Sigmoid colon (tissue), 7 donors: Measurements from ENCODE around the gene STX18. TPM values are rescaled to one million over a fixed set of nuclear protein-coding genes. Genes with fewer than 3 reads are reported as not detected.

Source experiments
- DNase-seq: peaks from one replicate; pipeline ENCODE4 v3.0.0-alpha.2; 2019
- H3K27ac ChIP-seq, 4 donors: fragments of 200-600 bp; sonication (generic); one replicate each; pipeline ENCODE4 v1.5.1; 2016 to 2019; ENCODE audit warnings: mild to moderate bottlenecking in 1 of 4
- H3K27me3 ChIP-seq, 3 donors: fragments of 200-600 bp; sonication (generic); one replicate each; pipeline ENCODE4 v1.5.1; 2019; ENCODE audit warnings: mild to moderate bottlenecking in 1 of 3
- H3K36me3 ChIP-seq, 4 donors: fragments of 200-600 bp; sonication (generic); one replicate each; pipeline ENCODE4 v1.5.1; 2016 to 2019
- H3K4me1 ChIP-seq, 4 donors: fragments of 200-600 bp; sonication (generic); one replicate each; pipeline ENCODE4 v1.5.1; 2017 to 2019
- H3K4me3 ChIP-seq, 4 donors: fragments of 200-600 bp; sonication (generic); one replicate each; pipeline ENCODE4 v1.5.1; 2017 to 2019; ENCODE audit warnings: mild to moderate bottlenecking in 2 of 4, moderate library complexity in 1 of 4
- H3K9me3 ChIP-seq, 4 donors: fragments of 200-600 bp in 3 of 4; sonication (generic) in 3 of 4; one replicate each; pipeline versions ENCODE4 v1.5.1 to v1.6.1; 2013 to 2019
- EP300 ChIP-seq, 4 donors: sonication (generic); formaldehyde crosslinking; IDR thresholded peaks; one replicate each; pipeline ENCODE4 v1.6.1; 2017; ENCODE audit warnings: antibody characterized with exemption in 4 of 4
- POLR2A ChIP-seq, 2 donors: fragments of 450-650 bp; IDR thresholded peaks; one replicate each; pipeline ENCODE4 v1.6.1; 2016; ENCODE audit warnings: antibody characterized with exemption in 2 of 2, mild to moderate bottlenecking in 2 of 2, moderate library complexity in 2 of 2
- POLR2AphosphoS5 ChIP-seq, 4 donors: sonication (generic); formaldehyde crosslinking; IDR thresholded peaks; one replicate each; pipeline ENCODE4 v1.6.1; 2017; ENCODE audit warnings: antibody characterized with exemption in 4 of 4
- WGBS, 2 donors: extraction: QIAGEN DNeasy Blood & Tissue Kit; methylation state at CpG; one replicate each; pipeline ENCODE4 v1.1.7; 2013; 5-methylcytosine and 5-hydroxymethylcytosine counted together
- intact Hi-C: fragments of 100-400 bp; cut with DNase I; formaldehyde crosslinking; loops from one replicate; pipeline ENCODE4 v1.15.1; 2023
- polyA plus RNA-seq, 3 donors: library from polyadenylated mRNA; stranded (reverse); fragments of 200-250 nt; gene quantifications; one replicate each; pipeline ENCODE4 v1.2.3, GENCODE V29; 2013
- total RNA-seq, 4 donors: library from RNA; depleted of rRNA; stranded (reverse); fragments of >200 nt; gene quantifications; one replicate each; pipeline ENCODE4 v1.1.0, GENCODE V29; 2016
- TF ChIP-seq, protein P1 (sequence below), 4 experiments: fragments of 450-650 bp in 3 of 4; fragments of 200-600 bp in 1 of 4; IDR thresholded peaks; one replicate each; pipeline ENCODE4 v1.5.1; 2016 to 2019; ENCODE audit warnings: antibody characterized with exemption in 4 of 4, mild to moderate bottlenecking in 3 of 4, moderate library complexity in 2 of 4
- donor health status: healthy with polysubstance abuse.
- donor health status: Bipolar disorder and iron deficiency.
- donor health status: healthy.

The STX18 gene
- total and polyA plus RNA-seq, 7 donors = 23.5 to 45.1 (median 26.3) TPM

GRCh38 chr4:4490041-4490440, 51.8 kb downstream of the STX18 start:
- 90 to 94% methylated on average over 3 of the region's 3 CpGs for WGBS, 2 donors
- no peaks in the 10 kb centered on the region for H3K36me3 ChIP-seq
- no peak overlapping the region for H3K4me3 ChIP-seq
- no peaks in the 10 kb centered on the region for H3K27me3 ChIP-seq
- intact Hi-C loops = no loop called here
- TF ChIP-seq POLR2A (IDR thresholded peaks at IDR 0.05) (no peak), POLR2AphosphoS5 (IDR thresholded peaks at IDR 0.05) (no peak), EP300 (IDR thresholded peaks at IDR 0.05) (no peak)
- TF ChIP-seq, protein P1, sequence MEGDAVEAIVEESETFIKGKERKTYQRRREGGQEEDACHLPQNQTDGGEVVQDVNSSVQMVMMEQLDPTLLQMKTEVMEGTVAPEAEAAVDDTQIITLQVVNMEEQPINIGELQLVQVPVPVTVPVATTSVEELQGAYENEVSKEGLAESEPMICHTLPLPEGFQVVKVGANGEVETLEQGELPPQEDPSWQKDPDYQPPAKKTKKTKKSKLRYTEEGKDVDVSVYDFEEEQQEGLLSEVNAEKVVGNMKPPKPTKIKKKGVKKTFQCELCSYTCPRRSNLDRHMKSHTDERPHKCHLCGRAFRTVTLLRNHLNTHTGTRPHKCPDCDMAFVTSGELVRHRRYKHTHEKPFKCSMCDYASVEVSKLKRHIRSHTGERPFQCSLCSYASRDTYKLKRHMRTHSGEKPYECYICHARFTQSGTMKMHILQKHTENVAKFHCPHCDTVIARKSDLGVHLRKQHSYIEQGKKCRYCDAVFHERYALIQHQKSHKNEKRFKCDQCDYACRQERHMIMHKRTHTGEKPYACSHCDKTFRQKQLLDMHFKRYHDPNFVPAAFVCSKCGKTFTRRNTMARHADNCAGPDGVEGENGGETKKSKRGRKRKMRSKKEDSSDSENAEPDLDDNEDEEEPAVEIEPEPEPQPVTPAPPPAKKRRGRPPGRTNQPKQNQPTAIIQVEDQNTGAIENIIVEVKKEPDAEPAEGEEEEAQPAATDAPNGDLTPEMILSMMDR (IDR thresholded peaks at IDR 0.05) = no peak
- no peaks in the 10 kb centered on the region for H3K9me3 ChIP-seq
- peaks cover 0 to 9% (median 2%) of the 10 kb centered on the region in 4 donors for H3K4me1 ChIP-seq
- DNase-seq = no peak
- no peak overlapping the region for H3K27ac ChIP-seq

GRCh38 chr4:4488405-4489404, 53.1 kb downstream of the STX18 start:
- peak; percentile 74 for DNase-seq
- no peaks in the 10 kb centered on the region for H3K9me3 ChIP-seq
- no peaks in the 10 kb centered on the region for H3K36me3 ChIP-seq
- WGBS, 2 donors = 41 to 50% methylated on average over 6 of the region's 6 CpGs
- no peaks in the 10 kb centered on the region for H3K27me3 ChIP-seq
- no peak overlapping the region for H3K27ac ChIP-seq
- peaks cover 0 to 9% (median 2%) of the 10 kb centered on the region in 4 donors for H3K4me1 ChIP-seq
- no peak overlapping the region for H3K4me3 ChIP-seq
- intact Hi-C loops = loop anchor here (5.0 to 10.0 kb wide), 4 partner anchors 54 to 504 kb away; partner anchors contain the start of gene STX18
- TF ChIP-seq POLR2A (IDR thresholded peaks at IDR 0.05) (no peak), POLR2AphosphoS5 (IDR thresholded peaks at IDR 0.05) (no peak), EP300 (IDR thresholded peaks at IDR 0.05) (no peak)
- TF ChIP-seq, protein P1 (IDR thresholded peaks at IDR 0.05) = peak; percentile 55 to 87 (median 76)

GRCh38 chr4:4486969-4487368, 54.9 kb downstream of the STX18 start:
- Histone ChIP-seq H3K27me3 (no peaks in the 10 kb centered on the region), H3K4me3 (no peak overlapping the region), H3K4me1 (no peaks in the 10 kb centered on the region), H3K27ac (no peak overlapping the region), H3K9me3 (no peaks in the 10 kb centered on the region), H3K36me3 (no peaks in the 10 kb centered on the region)
- DNase-seq = no peak
- TF ChIP-seq, protein P1 (IDR thresholded peaks at IDR 0.05) = no peak
- TF ChIP-seq POLR2AphosphoS5 (IDR thresholded peaks at IDR 0.05) (no peak), POLR2A (IDR thresholded peaks at IDR 0.05) (no peak), EP300 (IDR thresholded peaks at IDR 0.05) (no peak)
- intact Hi-C loops = loop anchor here (5.0 to 10.0 kb wide), 4 partner anchors 55 to 505 kb away; partner anchors contain the start of gene STX18
- 8 to 56% methylated on average over 3 of the region's 3 CpGs for WGBS, 2 donors

DNA sequence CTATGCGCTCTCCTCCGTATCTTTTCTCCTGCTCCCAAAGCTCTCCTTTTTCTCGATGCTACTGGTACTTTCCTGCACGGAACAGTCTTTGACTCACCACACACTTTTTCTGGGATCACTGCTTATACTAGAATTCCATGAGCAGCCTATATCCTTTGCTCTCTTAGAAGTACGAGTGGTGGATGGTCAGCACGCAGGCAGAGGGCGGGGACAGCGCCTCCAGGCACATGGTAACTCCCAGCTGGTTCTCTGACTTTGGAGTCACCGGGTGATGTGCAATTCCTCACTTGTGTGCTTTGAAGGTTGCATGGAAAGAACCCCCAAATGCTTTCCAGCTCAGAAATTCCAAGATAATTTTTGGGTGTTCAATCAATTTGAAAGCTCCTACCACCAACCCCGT, 56.0 kb downstream of the STX18 start:
- H3K27ac ChIP-seq = no peak overlapping the region
- intact Hi-C loops = loop anchor here (5.0 to 10.0 kb wide), 4 partner anchors 56 to 506 kb away; partner anchors contain the start of gene STX18

More for the DNA sequence above, 56.0 kb downstream of the STX18 start:
- 96% methylated on average over 10 of the region's 10 CpGs for WGBS, 2 donors
- no peaks in the 10 kb centered on the region for H3K36me3 ChIP-seq
- TF ChIP-seq, protein P1 (IDR thresholded peaks at IDR 0.05) = no peak
- TF ChIP-seq POLR2A (IDR thresholded peaks at IDR 0.05) (no peak), POLR2AphosphoS5 (IDR thresholded peaks at IDR 0.05) (no peak), EP300 (IDR thresholded peaks at IDR 0.05) (no peak)
- H3K4me3 ChIP-seq = no peak overlapping the region
- no peaks in the 10 kb centered on the region for H3K9me3 ChIP-seq
- no peaks in the 10 kb centered on the region for H3K27me3 ChIP-seq
- no peak for DNase-seq
- peaks cover 0 to 9% (median 0%) of the 10 kb centered on the region in 4 donors for H3K4me1 ChIP-seq
